ENCODE measurements around the gene SAMD1.

SAMD1 gene

DNA sequence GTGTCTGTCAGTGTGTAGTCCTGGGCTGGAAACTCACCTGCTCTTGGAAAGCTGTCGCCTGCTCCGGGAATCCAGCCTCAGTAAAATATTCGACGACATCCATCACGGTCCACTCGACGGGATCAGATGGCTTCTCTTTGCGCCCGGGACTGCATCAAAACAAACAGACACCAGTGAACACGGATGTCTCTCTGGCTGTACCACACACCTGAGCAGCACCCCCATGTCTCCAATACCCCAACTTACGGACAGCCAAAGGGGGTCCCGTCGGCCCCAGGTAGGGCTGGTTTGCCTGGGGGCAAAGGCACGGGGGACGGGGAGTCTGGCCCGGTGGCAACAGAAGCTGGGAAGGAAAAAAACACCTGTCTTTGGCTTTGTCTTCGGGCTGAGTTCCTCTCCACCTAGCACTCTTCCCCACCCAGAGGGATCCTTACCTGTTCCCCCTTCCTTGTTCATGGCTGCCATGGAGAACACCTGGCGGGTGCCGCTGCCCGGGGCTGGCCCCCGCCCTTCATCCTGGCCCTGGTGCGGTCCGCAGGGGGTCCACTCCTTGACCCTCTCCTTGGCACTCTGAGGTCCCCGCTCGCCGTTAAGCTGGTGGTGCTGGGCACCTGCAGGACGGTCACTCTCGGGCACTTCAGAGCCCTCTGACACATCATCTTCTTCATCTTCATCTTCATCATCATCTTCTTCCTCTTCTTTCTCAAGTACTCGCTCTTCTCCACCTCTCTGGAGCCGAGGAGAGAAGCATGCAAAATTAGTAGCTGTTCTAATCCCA, 1.7 kb downstream of the SAMD1 start:
- peak; percentile 19 for DNase-seq

DNA sequence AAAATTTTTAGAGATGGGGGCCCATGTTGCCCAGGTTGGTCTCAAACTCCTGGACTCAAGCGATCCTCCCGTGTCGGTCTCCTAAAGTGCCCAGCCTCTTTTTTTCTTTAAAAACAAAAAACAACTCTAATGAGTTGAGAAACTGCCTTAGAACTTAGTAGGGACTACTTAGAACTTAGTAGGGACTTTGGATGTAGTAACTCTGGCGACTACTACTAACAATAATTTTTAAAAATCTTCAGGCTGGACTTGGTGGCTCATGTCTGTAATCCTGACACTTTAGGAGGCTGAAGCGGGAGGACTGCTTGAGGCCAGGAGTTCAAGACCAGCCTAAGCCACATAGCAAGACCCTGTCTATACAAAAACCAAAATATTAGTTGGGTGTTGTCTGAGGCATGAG, 4.5 kb downstream of the SAMD1 start:
- DNase-seq = no peak

DNA sequence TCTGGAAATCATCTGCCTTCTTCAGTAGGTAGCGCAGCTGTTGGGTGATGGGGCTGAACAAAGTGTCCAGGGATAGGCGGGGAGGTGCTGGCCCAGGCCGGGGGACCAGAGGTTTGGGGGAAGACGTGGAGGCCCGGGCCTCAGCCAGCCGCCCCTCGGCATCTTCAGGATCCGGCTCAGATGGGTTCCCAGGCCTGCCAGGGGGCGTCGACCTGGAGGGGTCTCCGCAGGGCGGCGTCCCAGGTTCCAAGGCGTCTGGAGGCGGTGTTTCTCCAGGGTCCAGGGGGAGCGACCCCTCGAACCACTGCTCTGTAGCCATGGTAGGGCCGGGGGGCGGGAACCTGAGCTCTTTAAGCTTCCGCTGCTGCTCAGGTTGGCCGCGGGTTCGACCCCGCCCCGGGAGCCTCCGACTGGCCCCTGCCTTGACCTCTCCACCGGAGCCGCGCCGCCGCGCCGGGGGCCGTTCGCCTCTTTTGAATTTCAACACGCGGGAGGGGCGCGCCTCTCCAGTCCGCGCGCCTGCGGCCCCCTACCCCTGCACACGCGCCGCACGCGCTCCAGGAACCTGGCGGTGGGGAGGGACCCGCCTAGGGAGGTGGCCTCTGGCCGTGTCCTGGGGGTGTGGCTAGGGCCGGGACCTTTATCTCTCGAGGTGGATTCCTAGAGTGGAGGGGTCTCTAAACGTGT, 5.1 kb downstream of the SAMD1 start, which contains the start of gene C19orf67:
Gene C19orf67, minus strand, starts transcription at position 475 of the 687 bp plus-strand sequence. Its CDS starts 156 bp downstream, at position 319.
- DNase-seq = no peak

DNA sequence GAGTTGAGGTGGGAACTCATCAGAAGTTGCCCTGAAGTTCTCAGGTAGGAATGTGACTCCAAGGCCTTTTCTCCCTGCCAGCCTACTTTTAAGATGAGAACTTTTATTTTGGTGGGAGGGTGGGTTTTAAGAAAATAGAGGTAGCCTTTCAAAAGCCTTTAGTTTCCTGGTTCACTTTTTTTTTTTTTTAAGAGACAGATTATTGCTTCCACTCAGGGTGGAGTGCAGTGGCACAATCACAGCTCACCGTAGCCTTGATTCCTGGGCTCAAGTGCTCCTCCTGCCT, 7.9 kb downstream of the SAMD1 start:
- no peak for DNase-seq

DNA sequence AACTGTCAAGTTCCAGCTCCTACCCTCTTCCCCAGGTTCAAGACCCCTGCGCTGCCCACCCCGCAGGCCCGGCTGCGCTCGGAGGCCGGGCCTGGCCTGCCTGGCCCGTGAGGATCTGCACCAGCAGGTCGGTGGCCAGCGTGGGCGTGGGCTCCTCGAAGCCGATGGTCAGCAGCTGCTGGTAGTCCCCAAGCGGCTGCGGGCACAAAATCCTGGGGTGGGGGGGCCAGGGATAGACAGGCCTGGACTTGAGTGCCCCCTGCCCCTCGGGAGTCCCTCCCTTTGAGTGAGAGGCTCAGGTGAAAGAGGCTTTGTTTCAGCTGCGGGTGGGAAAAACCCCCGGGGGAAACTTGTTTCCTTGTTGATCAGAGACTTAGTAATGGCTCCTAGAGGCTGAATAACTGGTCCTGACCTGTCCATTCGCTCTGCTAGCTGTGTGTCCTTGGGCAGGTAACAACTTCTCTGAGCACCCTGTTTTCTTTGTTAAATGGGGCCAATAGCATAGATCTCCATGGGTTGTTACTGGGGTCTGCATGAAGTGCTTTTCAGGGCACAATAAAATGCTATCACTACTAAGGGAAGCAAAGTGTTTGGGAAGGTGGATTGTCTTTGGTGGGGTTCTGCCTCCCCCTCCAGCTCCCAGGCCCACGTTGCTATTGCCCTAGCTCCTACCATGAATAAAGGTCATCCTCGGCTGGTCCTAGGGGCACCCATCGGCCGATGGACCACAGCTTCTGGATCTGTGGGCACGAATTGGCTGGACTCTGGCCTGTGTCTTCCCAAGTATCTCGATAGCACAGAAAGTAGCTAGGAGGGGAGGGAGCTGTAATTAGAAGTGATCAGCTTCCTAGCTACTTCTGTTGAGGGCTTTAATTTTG, 8.5 kb downstream of the SAMD1 start:
- DNase-seq = peak; percentile 63

DNA sequence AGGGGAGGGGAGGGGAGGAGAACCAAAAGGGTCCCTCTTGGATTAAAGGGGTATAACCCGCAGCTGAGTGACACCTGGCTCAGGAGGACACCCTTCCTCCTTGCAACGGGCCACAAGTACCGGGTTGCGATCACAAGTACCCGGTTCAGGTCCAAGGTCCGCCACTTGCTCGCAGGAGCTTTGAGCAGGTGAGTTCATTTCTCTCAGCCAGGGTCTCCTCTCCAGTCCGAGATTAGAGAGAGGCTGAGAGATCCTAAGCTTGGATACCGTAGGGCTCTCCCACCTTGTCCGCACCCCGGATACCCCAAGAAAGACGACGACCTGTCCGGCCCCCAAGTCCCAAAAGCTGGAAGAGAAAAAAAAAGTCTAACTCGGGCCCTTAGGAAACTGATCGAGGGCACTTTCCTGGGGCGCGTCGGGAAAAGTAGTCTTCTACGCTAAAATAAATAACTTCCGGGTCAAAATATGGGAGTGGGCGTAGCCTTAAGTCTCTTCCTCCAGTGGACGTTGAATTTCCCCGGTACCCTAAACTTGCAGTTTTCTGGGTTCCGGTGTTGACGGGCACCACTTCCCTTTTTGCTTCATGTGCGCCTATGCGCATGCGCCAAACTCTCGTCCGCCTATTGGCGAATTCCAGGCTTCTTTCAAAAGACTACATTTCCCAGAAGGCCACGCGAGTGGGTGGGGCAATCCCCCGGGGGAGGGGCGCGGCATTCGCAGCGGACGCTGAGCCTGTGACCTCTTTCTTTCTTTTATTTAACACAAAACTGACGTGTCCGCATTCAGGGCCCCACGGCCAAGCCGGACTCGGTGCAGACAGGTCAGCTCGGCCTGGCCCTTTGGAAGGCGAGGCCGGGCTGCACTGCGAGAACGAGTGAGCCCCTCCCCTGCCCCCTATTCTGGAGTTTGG, 9.4 kb downstream of the SAMD1 start:
- DNase-seq = peak; percentile 98

DNA sequence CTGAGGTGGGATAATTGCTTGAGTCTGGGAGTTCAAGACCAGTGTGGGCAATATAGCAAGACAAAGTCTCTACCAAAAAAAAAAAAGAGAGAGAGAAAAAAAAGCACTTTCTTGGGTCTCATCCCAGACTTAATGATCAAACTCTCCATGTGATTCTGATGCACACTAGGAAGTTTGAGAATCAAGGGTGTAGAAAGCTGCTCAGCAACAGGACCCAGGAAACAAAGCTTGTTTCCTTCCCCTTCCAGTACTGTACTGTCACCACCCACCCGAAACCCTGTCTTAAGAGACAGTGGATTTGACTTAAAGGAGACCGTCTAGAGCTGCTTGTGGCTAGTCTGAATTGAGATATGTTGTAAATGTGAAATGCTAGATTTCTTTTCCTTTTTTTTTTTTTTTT, 12.1 kb downstream of the SAMD1 start:
- no peak for DNase-seq

DNA sequence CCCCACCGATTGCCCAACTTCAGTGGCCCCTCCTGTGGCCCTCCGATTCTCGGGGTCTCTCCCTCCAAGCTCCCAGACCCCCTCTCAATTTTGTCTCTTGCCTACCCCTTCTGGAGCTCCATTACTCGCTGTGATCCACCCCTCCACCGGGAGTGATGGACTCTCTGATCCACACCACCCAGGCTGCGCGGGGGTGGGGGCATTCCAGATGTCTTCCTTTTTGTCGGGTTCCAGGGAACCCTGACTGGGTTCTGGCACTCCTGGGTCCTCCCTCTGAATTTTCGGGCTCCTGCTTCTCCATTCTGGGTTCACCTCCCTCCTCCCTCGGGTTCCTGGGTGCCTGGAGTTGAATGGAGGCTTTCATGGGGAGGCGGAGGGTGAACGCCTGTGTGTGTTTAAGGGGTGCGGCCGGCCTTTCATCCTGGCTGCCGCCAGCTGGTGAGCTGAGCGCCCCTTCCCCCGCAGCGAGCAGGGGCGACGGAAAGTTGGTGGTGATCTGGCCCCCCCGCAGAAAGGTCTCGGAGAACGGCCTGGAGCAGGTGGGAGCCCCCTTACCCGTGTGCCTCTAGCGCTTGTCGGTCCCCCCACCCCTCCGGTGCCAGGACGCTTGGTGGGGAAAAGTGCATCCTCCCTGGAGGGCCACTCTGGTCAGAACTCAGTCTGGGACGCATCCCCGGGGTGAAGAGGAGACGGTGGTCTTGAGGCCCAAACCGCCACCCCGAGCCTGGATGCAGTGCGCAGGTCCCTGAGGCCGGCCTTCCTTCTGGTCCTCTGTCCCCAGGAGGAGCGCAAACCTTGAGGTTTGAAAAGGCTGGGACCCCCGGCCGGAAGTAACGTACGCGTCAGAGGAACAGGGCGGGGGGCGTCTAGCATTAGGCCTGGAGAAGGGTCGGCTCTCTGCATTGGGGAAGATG, 16.4 kb downstream of the SAMD1 start:
- DNase-seq = peak; percentile 77

DNA sequence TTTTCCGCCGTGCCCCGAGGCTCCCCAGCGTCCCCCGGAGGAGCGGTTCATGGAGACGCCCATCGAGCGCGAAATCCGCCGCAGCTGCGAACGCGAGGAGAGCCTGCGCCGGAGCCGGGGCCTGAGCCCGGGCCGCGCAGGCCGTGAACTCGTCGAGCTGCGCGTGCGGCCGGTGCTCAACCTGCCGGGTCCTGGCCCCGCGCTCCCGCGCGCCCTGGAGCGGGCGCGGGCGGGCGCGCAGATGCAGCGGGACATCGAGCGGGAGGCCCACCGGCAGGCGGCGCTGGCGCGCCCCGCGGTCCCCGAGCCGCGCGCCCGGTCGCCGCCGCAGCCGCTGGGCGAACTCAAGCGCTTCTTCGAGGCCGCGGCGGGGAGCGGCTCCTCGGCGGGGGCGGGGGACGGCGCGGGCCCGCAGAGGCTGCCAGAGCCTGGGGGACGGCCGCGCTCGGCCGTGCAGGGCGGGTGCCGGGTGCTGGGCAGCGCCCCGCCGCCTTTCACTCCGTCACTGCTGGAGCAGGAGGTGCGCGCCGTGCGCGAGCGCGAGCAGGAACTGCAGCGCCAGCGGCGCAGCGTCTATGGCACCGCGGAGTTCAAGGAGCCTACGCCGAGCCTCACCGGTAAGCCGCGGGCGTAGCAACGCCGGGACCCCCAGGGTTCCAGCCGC, 17.2 kb downstream of the SAMD1 start:
- peak; percentile 91 for DNase-seq

DNA sequence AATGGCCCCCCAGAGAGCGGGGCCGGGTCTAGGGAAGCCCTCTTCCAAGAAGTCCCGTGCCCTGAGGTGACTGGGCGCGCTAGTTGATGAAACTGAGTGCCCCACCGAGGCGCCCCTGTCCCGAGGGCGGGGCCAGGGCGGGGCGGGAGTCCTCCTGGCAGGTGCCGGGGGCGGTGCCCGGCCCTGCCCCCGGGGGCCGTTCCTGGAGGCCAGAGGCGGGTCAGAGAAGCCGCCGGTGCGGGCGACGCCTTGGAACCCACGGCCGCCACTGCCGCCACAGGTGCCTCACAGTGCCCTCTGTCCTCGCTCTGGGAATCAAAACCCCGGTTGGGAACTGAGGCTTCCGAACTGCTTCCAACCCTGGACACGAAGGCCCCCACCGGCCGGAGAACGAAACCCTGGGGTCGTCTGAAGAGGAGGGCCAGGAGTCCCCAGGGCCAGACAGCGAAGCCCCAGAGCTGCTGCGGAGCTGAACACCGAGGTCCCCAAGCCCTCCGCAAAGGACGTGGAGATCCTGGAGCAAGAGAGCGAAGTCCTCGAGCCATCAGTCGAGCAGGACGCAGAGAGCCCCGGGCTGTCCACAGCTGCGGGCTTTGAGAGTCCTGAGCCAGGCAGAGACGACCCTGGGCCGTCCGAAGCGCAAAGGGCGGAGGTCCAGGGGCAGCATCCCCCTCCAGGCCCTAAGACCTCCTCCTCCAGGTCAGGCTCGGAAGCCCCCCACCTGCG, 17.9 kb downstream of the SAMD1 start, which contains the start of gene MISP3:
Gene MISP3, plus strand, starts transcription at position 252 of the 726 bp plus-strand sequence. CDS start 524 bp downstream, outside the sequence.
- DNase-seq = peak; percentile 91

DNA sequence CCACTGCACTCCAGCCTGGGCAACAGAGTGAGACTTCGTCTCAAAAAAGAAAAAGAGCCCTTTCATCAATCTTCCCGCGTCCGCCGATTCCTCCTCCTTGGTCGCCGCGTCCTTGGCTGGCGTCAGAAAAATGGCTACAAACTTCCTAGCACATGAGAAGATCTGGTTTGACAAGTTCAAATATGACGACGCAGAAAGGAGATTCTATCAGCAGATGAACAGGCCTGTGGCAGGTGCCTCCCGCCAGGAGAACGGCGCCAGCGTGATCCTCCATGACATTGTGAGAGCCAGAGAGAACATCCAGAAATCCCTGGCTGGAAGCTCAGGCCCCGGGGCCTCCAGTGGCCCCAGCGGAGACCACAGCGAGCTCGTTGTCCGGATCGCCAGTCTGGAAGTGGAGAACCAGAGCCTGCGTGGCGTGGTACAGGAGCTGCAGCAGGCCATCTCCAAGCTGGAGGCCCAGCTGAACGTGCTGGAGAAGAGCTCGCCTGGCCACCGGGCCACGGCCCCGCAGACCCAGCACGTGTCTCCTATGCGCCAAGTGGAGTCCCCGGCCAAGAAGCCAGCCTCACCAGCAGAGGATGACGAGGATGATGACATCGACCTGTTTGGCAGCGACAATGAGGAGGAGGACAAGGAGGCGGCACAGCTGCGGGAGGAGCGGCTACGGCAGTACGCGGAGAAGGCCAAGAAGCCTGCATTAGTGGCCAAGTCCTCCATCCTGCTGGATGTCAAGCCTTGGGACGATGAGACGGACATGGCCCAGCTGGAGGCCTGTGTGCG, 20.1 kb downstream of the SAMD1 start:
- no peak for DNase-seq

DNA sequence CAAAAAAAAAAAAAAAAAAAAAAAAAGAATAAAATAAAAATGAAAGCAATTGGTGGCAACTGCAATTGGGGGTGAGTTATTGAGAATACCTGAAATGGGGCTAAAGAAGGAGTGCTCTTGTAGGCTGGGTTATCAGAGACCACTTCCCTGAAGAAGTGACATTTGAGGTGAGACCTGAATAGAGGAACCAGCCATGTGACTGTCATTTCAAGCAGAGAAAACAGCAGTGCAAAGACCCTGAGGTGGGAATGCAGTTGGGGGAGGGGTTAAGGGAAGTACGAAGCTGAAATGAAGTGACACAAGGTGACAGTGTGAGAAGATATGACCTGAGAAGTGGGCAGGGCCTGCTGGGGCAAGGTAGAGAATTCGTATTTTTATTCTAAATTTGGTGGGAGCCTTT, 24.4 kb downstream of the SAMD1 start:
- DNase-seq = no peak

DNA sequence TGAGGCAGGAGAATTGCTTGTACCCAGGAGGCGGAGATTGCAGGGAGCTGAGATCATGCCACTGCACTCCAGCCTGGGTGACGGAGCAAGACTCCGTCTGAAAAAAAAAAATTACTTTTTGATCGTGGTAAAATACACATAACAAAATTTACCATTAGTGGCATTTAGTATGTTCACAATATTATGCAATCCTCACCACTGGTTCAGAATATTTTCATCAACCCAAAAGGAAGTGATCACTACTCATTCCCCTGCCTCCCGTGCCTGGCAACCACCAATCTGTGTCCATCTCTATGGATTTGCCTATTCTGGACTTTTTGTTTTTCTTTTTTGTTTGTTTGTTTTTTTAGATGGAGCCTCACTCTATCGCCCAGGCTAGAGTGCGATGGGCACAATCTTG, 27.4 kb downstream of the SAMD1 start:
- no peak for DNase-seq

DNA sequence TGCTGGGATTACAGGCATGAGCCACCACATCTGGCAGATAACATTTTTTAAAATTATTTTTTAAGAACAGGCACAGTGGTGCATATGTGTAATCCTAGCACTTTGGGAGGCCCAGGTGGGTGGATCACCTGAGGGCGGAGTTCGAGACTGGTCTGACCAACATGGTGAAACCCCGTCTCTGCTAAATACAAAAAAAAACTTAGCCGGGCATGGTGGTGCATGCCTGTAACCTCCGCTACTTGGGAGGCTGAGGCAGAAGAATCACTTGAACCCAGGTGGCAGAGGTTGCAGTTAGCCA, 28.0 kb downstream of the SAMD1 start:
- DNase-seq = no peak

DNA sequence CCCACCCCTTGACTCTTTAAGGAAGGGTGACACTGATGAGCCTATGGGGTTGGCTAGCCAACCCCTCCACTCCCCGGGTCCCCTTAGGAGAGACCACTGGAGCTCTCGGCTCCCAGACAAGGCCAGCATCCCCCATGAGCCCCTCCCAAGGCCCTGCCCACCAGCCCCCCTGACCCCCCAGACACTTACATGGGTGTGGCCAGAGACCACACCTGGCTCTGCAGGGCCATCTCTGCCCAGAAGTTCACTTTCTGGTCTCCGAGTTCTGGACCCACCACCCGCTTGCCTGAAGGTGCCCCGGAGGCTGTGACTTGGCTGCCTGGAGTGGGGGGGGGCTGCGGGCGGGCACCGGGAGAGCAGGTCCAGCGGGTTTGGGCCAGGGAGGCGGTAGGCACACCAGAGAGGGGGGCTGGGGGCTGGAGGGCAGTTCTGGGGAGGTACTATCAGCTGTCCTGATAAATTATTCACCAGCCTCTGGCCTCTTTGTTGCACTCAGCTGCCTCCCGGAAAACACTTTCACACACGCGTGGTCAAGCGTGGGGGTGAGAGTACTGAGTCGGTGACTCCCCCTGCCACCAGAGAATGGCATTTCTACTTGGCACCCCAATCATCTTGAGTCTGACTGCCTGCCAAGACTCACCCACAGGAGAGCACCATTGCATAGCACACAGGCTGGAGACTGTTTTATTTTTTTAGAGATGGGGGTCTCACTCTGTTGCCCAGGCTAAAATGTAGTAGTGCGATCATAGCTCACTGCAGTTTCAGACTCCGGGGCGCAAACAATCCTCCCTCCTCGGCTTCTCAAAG, 28.6 kb downstream of the SAMD1 start, which contains the start of gene PALM3:
Gene PALM3, minus strand, starts transcription at position 326 of the 807 bp plus-strand sequence. Its CDS starts 96 bp downstream, at position 230.
- peak; percentile 48 for DNase-seq

DNA sequence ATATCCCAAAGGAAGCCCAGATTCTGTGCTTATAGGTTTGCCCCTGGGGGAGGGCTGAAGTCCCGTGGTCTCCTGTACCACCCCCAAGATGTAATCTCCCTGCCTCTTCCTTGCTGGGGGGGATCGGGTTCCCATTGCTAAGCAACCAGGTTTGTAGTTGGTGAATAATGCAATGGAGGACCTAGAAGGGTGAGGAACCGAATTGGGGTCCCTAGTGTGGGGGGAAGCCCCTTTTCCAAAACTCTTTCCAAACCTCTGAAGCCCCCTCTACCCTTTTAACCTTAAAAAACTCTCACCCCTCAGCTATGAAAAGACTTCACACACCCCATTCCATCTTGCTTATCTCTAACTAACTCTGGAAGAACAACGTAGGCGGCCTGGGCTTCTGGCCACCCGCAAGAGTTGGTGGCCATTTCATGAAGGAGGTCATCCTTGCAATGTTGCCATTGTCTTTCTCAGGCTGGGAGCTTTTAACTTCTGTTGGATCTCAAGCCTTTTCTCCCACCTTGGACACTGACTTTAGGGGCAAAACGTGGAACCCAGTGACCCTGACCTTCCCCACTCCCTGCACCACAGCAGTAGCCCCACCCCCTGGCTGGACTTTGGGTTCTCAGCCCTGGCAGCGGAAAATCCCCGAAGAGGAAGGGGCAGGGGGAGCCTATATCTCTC, 29.3 kb downstream of the SAMD1 start:
- no peak for DNase-seq

DNA sequence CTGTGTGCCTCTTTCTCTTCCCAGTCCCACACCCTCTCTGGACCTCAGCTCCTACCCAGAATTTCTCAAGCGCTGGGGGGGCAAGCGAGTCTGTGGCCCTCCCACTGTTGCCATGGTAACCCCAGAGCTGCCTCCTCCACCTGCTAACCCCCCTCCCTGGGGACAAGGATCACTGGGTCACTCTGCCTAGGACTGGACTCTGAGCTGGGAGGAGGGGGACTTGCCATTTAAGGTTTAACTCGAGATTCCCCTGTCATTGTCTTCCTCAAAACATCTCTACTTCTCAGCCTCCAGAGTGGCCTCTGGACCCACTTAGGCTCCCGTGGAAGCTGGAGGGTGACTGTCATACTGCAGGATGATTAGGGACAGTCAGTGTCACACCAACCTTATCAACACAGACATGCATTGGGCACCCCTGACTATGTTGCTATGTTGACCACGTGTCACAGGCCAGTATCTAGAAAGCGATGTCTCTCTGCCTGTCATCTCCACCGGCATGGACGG, 30.8 kb downstream of the SAMD1 start:
- DNase-seq = peak; percentile 40

DNA sequence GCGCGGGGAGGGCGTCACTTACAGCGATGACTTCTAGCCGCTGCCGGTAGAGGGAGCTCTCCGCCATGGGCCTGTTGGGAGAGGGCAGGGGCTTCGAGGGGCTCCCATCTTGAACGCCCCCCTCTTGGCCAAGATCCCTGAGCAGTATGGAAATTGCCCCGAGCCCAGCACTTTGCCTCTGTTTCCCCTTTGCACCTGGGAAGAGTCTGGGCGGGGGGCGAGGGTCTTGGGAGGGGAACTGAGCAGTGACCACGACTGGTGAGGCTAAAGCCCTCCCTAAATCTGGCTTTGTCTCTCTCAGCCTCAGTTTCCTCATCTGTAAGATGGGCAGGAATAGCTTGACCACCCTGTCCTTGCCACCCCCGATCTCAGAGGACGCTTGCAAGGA, 31.5 kb downstream of the SAMD1 start:
- no peak for DNase-seq
